Limb (tissue), 2 donors: ENCODE data around the gene SPIRE1.
"Not testable (repeated sequence)": the region's sequence is repeated elsewhere in the genome, so short reads cannot be mapped to it uniquely, and the experiment has no call there.

Experiments used
- DNase-seq, 2 donors: peaks; one replicate each; pipeline ENCODE4 v3.0.0-alpha.2; 2016; ENCODE audit errors: extremely low spot score in 2 of 2

SPIRE1 gene

DNA sequence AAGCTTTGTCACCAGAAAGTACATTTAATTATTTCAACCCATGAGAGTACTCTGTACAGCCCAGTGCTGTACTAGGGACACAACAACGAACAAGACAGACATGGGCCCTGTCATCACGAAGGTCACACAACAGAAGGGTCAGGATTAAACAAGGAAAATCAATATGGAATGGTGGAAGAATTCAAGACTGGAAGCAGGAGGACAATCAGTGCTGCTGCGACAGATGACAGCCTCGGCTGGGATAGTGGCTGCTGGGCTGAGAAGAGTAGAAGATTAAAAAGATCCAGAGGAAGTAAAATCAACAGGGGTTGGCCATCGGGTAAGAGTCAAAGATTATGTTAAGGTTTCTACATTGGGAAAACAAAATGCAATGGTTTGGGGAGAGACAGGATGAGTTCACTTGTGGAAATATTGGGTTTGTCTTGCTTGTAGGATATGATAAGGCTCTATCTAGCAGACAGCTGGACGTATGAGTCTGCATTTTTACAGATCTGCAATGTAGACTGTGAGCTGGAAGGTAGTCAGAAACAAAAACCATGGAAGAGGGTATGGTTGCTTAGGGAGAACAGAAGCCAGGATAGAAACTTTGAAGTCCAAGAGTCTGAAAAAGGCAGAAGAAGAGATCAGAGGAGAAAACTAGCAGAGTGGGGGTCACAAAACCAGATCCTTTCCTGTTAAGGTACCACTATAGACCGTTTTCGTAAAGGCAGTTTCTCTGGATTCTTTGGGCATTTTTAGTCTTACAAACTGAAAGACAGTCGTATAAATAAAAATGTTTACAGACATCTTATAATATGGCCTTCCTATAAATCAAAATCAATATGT, 166.1 kb downstream of the SPIRE1 start:
- no peak for DNase-seq

GRCh38 chr18:12485479-12486105, 172.3 kb downstream of the SPIRE1 start:
- no peak for DNase-seq

- not testable (repeated sequence) for DNase-seq
Measured at GRCh38 chr18:12481915-12482314, 176.0 kb downstream of the SPIRE1 start.

GRCh38 chr18:12479982-12480381, 177.9 kb downstream of the SPIRE1 start:
- DNase-seq: no peak

- DNase-seq: no peak
Measured at GRCh38 chr18:12479536-12479935, 178.4 kb downstream of the SPIRE1 start.

GRCh38 chr18:12478269-12479047, 179.4 kb downstream of the SPIRE1 start:
- DNase-seq: no peak

GRCh38 chr18:12477606-12478005, 180.3 kb downstream of the SPIRE1 start:
- no peak for DNase-seq

GRCh38 chr18:12476955-12477354, 181.0 kb downstream of the SPIRE1 start:
- no peak for DNase-seq

DNA sequence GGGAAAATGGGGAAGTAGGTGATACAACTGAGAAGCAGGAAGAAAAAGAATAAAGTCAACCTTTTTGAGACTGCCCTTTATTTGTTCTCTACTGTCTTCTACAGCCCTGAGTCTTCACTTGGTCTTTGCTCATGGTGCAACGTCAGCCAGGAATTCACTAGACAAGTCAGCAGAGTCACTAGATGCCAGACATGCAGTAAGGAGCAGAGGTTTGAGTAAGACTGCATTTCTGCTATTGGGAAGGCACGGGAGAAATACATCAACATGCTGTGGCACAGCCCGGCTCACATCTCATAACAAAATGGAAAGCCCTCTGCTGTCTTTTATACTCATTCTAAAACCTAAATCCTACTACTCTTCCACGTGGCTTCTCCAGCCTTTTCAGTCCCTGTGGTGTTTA, 183.0 kb downstream of the SPIRE1 start:
- DNase-seq: no peak

DNA sequence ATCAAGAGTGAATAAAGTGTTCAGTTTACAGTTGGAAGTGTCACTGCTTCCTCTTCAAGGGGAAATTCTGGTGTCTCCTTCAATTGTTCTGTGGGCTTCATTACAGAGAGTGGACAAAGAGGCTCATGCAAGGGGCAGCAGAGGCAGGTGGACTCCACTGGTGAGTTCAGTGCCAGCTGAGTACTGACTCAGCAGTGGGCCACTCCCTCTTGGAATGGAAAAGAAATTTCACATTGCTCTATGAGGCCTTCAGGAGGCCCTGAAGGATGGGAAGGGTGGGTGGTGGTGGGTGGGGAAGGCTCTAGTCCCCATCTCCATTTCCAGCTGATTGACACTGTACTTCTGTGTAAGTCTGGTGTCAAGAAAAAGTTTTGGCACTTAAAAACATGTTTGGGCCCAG, 183.8 kb downstream of the SPIRE1 start:
- DNase-seq: no peak

DNA sequence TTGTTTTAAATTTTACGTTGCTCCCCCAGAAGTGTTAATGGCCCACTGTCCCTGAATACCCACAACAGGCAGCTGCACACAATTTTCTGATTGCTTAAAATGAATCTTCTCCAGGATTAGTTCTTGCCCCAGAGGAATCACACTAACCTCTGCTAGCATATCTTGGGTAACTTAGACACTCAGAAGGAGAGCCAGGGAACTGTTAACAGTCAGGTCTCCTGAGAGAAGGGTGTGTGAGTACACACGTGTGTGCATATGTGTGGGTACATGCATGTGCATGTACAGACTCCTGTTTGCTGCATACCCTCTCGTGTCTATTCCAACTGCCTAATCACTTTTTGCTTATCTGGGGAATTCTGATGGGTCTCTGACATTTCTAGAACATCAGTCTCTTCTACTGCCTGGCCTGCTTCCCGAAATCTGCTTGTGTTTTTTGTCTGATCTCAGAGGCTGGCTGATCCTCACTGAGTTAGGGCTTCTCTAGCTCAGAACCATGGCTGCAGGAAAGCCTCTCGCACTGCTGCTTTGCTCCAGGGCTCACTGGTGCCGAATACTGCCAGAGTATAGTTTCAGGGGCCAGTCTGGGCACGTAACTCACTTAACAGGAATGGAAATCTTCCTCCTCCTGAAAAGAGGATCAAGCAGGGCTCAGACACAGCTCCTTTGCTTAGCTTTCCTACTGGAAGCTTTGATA, 187.4 kb downstream of the SPIRE1 start:
- DNase-seq: no peak

DNA sequence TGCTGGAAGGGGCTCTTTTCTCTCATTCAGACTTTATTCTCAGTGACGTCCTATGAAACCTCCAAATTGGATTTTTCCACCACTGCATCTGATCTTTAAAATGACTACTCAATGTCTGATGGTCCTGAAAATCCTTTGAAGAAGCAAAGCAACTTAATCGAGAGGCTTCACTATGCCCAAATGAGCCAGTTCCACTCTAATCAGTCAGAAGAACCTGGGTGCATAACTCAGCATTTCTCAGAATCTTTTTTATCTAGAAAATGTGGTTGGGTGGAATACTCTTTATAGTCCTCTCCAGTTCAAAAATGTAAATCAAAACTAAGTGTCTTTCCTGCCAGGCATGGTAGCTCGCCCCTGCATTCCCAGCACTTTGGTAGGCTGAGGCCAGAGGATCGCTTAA, 189.5 kb downstream of the SPIRE1 start:
- DNase-seq: no peak

GRCh38 chr18:12464731-12465130, 193.2 kb downstream of the SPIRE1 start:
- no peak for DNase-seq

DNA sequence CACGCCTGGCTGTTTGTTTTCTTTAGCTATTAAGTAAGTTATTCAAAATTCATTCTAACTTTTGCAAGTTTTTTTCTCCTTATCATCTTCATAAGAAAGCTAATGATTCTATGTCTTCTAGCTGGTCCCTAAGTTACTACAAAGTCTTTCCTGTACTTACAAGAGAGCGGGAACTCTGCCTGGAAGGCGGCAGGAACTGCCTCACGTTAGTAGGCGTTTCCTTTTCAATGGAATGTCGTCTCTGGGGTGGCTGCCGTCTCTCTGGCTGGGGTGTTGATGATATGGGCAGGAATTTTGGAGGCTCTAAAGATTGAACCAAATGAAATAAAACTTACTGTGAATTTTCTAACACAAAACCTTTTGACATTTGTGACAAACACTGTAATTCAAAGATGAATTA, 194.7 kb downstream of the SPIRE1 start:
- no peak for DNase-seq

DNA sequence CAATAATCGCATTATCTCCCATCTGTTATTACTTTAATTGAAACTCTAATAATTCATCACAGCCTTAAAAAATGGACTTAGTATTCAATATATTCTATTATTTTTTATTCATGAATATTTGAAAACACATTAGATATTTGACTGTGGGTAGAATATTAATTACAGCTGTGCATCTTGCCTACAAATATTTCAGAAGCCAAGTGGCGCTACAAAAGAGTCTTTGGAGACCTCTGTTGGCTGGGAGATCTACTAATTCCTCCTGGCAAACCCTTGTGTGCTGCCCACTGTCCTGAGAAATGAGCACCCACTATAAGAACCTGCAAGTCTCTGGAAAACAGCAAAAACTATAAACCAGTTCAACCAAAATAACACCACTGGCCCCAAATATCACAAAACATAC, 195.7 kb downstream of the SPIRE1 start:
- DNase-seq: no peak

DNA sequence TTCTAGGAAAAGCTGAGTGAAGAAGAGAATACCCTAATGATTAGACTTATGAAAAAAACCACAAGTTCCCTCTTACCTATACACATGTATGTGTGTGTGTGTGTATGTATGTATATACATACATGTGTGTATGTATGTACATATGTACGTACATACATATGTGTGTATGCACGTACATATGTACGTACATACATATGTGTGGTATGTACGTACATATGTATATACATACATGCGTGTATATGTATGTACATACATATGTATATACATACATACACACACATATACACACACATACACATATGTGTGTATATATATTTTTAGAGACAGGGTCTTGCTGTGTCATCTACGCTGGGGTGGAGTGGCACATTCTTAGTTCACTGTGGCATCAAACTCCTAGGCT, 196.6 kb downstream of the SPIRE1 start:
- DNase-seq: no peak

GRCh38 chr18:12460874-12461273, 197.0 kb downstream of the SPIRE1 start:
- DNase-seq: no peak

DNA sequence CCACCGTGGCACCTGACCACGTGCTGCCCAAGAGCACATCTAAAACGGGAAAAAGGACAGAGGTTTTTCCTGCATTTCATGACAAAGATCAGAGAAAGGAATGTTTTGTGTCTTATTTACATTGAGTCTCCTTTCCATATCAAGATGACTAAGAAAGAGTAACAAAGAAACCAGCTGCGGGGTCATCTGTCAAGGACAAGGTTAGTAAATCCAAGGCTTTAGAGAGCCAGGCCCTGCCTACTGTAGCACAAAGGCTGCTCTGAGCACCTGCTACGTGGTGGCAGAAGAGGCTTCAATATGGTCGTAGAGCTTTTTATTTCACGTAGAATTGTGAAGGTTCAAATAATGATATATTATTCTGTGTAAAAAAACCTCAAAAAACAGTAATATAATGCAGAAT, 199.1 kb downstream of the SPIRE1 start:
- DNase-seq: no peak

DNA sequence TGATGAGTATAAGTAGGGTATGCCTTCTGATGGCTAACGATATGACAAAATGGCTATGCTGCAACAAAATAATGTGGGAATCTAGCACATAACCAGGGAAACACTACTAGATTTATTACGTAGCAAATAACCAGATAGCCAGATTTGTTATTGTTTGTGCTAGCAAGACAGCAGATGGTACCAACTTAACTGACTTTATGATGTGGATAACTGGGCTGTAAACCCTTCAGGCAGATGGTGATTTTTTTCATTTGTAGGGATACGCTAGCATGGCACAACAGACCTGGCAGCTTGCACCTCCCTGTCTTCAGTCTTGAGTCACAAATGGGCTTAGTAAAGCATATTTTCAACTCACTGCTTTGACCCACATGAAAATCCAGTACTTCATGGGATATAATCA, 201.5 kb downstream of the SPIRE1 start:
- no peak for DNase-seq

GRCh38 chr18:12455496-12455895, 202.4 kb downstream of the SPIRE1 start:
- peak in 1 of 2 donors; percentile 53 for DNase-seq

DNA sequence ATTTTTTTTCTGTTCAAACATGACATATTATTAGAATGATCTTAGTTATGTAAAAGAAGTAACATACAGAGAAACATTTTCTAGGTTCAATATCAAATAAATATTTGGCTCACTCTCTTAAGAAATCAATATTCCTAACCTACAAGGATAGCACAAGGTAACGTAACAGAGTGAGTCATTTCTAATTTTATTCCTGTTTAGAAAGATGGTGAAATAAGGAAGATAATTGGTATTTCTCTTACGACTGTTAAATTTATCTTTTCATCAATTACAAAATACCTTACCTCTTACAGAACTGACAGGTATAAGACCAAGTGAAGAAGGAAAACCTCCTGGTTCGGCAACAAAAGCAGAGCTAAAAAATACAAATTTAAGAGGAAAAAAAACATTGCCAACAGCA, 205.1 kb downstream of the SPIRE1 start:
- no peak for DNase-seq

DNA sequence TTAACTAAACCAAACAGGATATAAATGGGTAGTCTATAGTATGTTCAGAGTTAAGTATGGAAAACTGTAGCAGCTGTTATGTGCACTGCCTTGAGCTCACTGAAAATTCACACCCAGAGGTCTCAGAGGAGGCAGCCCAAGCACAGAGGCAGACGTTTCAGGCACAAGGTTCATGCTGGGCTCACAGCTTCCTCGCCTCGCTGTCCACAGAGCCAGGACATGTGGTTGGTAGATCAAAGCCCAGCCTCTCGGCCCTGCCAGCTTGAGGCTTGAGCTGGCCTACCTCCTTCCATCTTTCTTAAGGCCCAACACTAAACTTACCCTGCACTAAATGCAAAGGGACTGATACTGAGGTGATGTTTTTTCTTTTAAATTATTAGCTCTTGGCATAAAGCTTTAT, 206.5 kb downstream of the SPIRE1 start:
- no peak for DNase-seq
